Stomach smooth muscle (tissue), 2 donors: ENCODE results near the gene RPTOR.

Experiments used
- H3K27ac ChIP-seq: one replicate; pipeline ENCODE4 v1.7.0; 2013; ENCODE audit warnings: mild to moderate bottlenecking, low read length, inconsistent platforms
- H3K27me3 ChIP-seq, 2 donors: one replicate each; pipeline ENCODE4 v1.7.0; 2013; ENCODE audit warnings: low read length in 2 of 2; ENCODE audit not compliant: insufficient read depth in 2 of 2, control insufficient read depth in 1 of 2
- H3K36me3 ChIP-seq, 2 donors: one replicate each; pipeline ENCODE4 v1.7.0; 2013; ENCODE audit warnings: low read length in 2 of 2; ENCODE audit not compliant: control insufficient read depth in 2 of 2, insufficient read depth in 2 of 2
- H3K4me1 ChIP-seq: one replicate; pipeline ENCODE4 v1.7.0; 2013; ENCODE audit warnings: low read length; ENCODE audit not compliant: control insufficient read depth, insufficient read depth
- H3K4me3 ChIP-seq, 2 donors: one replicate each; pipeline ENCODE4 v1.7.0; 2013; ENCODE audit warnings: low read length in 2 of 2
- H3K9ac ChIP-seq, 2 donors: one replicate each; pipeline ENCODE4 v1.7.0; 2013; ENCODE audit warnings: low read length in 2 of 2, mild to moderate bottlenecking in 1 of 2
- H3K9me3 ChIP-seq, 2 donors: one replicate each; pipeline ENCODE4 v1.7.0; 2013; ENCODE audit warnings: low read length in 2 of 2; ENCODE audit not compliant: control insufficient read depth in 2 of 2
- donor health status: healthy.
- donor health status: Pancreatic carcinoma.

Gene RPTOR

DNA sequence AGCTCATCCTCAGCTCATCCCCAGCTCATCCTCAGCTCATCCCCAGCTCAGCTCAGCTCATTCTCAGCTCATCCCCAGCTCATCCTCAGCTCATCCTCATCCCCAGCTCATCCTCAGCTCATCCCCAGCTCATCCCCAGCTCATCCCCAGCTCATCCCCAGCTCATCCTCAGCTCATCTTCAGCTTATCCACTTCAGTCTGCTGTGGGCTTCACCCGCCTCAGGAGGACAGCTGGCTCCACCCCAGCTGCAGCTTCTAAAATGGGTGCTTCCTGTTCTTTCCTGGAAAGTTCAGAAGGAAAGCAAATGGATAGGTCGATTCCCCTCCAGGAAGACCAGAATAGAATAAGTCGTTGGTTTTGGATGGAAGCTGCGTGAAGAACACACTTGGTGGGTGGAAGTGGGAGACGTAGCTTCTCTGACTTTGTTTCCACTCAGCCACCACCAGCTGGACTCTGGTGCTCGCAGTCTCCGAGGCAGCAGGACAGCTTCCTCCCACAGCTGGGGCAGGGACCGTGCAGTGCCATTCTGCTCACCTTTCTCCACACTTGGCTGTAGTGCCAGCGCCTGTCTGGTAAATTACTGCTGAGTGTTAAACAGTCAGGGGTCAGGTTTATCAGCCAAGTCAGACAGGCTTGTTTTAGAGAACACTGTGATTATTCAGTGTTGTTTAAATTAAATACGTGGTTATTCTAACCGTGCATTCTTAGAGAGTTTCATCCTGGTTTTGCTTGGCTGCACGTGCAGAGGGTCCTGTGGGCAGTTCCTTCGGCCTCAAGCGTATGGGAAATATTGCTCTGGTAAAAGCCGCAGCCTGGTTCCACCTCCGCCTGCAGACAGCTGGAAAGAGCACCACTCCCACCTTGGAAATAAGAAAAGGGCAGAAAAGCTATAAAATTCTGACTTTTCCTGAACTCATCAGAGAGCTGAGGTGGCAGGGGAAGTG lies 386.0 kb downstream of the RPTOR start:
- Histone ChIP-seq H3K4me3 (no peak overlapping the region), H3K9me3 (no peaks in the 10 kb centered on the region), H3K36me3 (peaks cover 12 to 17% of the 10 kb centered on the region in 2 donors), H3K4me1 (peaks cover 16% of the 10 kb centered on the region), H3K27ac (no peak overlapping the region), H3K9ac (no peak overlapping the region), H3K27me3 (no peaks in the 10 kb centered on the region)

DNA sequence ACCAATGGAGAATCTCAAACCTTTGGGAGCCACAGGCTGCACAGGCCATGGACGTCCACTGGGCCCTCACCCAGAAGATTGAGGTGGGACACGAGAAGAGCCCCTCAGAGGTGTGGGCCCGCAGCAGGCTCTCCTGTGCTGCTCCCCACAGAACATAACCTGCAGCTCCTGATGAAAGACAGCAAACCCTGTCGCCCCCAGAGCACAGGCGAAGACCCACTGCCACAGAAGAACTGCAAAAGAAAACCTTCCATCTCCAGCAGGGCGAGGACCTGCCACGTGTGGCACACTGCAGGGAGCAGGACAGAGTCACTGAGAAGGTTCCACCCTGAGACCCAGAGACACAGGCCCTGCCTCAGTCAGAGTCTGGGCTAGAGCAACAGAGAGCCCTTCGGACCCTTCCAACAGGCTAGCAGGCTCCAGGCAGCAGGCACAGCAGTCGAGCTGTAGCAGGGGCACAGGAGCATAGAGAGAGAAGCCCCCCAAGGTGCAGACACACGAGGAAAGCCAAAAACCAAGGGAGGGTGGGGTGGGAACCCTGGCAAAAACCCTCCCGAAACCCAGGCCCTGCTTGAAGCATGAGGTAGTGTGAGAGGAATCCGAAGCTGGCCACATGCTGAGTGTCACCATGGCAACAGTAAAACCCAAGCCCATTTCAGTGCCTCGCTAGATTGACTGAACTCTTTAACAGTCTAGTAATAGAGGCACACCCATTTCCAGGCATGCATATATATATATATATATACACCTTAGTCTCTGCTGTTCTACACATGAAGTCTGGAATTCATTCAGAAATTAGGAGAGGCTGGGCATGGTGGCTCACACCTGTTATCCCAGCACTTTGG lies 387.0 kb downstream of the RPTOR start:
- no peak overlapping the region for H3K9ac ChIP-seq
- peaks cover 16% of the 10 kb centered on the region for H3K4me1 ChIP-seq
- H3K27ac ChIP-seq, result no peak overlapping the region
- no peaks in the 10 kb centered on the region for H3K27me3 ChIP-seq
- H3K36me3 ChIP-seq, result peaks cover 6 to 11% of the 10 kb centered on the region in 2 donors
- H3K9me3 ChIP-seq, result no peaks in the 10 kb centered on the region
- H3K4me3 ChIP-seq, result no peak overlapping the region

DNA sequence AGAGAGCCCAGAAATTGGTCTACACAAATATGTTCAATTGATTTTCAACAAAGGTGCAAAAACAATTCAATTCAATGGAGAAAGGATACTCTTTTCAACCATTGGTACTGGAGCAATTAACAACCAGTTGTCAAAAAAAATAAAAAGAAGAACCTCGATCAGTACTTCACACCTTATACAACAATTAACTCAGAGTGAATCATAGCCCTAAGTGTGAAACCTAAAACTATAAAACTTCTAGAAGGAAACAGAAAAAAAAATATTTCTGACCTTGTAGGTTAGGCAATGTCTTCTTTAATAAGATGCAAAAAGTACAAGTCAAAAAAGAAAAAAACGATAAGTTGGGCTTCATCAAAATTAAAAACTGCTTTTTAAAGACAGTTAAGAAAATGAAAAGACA lies 390.9 kb downstream of the RPTOR start:
- no peaks in the 10 kb centered on the region for H3K9me3 ChIP-seq

DNA sequence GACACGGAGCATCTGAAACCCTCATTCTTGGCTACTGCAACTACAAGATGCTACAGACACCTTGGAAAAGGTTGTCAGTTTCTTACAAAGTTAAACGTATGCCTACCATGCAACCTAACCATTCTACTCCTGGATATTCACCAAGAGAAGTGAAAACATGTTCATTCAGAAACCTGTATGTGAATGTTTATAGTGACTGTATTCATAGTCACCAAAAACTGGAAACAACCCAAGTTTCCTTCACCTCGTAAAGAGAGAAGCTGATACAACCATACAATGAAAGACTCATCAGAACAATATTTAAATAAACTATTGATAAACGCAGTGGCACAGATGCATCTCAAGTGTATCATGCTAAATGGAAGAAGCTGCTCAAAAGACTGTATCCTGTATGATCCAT lies 391.6 kb downstream of the RPTOR start:
- Histone ChIP-seq H3K27me3 (no peaks in the 10 kb centered on the region), H3K4me1 (peaks cover 4% of the 10 kb centered on the region), H3K36me3 (peaks cover 0 to 2% of the 10 kb centered on the region in 2 donors), H3K27ac (no peak overlapping the region), H3K9me3 (no peaks in the 10 kb centered on the region), H3K4me3 (no peak overlapping the region), H3K9ac (no peak overlapping the region)

More for the DNA sequence above, 390.9 kb downstream of the RPTOR start:
- Histone ChIP-seq H3K36me3 (peaks cover 0 to 2% of the 10 kb centered on the region in 2 donors), H3K4me3 (no peak overlapping the region), H3K27ac (no peak overlapping the region), H3K9ac (no peak overlapping the region), H3K27me3 (no peaks in the 10 kb centered on the region), H3K4me1 (peaks cover 8% of the 10 kb centered on the region)

DNA sequence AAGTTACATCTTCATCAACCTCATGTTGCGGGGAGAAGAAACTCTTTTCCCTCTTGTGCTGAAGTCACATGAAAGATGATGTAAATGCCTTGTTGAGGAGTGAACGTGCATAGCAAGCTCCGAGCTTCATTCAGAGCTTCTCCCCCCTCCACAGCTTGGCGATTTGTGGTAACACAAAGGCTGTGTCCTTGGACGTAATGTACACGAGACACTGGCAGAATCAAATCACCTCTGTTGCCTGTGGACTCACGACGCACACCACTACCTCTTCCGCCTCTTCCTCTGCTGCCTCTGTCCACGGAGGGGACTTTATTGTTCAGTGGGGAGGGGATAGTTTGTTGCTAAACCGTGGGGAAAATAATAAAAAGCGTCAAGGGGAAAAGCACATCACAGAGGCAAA lies 392.1 kb downstream of the RPTOR start:
- H3K4me3 ChIP-seq, result no peak overlapping the region
- H3K27me3 ChIP-seq, result no peaks in the 10 kb centered on the region
- H3K4me1 ChIP-seq, result peaks cover 5% of the 10 kb centered on the region
- no peak overlapping the region for H3K9ac ChIP-seq
- H3K36me3 ChIP-seq, result peaks cover 0 to 2% of the 10 kb centered on the region in 2 donors
- no peaks in the 10 kb centered on the region for H3K9me3 ChIP-seq
- no peak overlapping the region for H3K27ac ChIP-seq

DNA sequence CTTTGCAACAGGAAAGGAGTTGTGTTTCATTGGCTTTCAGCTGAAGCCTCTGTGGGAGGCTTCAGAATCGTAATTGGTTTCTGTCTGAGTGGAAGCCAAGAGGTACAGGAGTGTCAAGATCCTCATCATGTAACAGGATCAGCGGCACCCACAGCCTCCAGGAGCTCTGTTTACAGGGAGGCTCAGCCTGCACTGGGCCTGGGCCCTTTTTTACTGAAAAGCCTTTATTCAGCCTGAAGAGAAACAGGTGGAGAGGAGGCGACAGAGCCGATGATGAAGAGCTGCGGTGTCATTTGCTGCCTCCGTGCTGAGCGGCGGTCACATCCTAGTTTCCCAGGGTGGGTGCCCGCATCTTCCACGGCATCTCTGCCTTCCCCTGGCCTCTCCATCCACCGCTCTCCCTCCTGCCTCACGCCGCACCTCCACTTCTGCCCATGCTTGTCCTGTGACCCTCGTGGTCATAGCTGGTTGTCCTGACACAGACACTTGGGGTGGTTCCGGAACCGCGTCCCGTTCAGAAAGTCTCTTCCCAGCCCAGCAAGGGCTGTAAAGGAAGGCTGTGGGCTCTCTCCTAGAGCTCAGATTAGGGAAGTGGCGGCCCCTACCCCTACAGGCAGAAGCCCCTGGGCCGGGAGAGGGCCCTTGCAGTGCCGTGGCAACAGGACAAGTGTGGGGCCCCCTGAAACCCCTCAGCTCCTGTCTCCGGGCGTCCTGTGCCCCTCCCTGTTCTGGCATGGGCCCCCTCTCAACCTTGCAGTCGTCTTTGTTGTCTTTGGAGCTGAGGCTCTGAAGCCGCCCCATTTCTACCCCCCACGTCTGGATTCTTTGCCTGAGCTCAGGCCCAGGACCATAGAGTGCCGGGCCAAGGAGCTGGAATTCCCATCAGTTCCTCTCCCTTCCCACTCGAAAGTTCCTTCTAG lies 393.1 kb downstream of the RPTOR start:
- H3K4me1 ChIP-seq, result peaks cover 15% of the 10 kb centered on the region
- H3K9me3 ChIP-seq, result no peaks in the 10 kb centered on the region
- H3K9ac ChIP-seq, result no peak overlapping the region
- H3K27me3 ChIP-seq, result no peaks in the 10 kb centered on the region
- H3K27ac ChIP-seq, result no peak overlapping the region
- H3K36me3 ChIP-seq, result peaks cover 0 to 2% of the 10 kb centered on the region in 2 donors
- no peak overlapping the region for H3K4me3 ChIP-seq

DNA sequence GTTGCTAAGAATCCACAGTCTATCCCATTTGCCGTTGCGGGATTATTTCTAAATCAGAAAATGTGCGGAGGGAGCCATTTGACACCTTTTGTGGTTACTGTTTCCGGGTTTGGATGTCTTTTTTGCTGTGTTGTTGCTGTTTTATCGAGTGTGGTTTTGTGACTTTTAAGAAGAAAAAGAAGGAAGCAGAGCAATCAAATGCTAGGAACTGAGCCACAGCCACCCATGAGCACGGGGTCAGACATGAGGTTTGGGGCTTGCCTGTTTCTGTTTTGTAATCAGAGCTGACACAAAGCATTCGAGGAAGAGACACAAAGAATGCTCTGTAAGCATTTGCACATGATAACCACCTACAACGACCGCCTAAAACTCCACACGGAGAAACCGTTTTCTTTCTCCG lies 393.9 kb downstream of the RPTOR start:
- H3K4me3 ChIP-seq, result no peak overlapping the region
- no peak overlapping the region for H3K9ac ChIP-seq
- no peaks in the 10 kb centered on the region for H3K9me3 ChIP-seq
- H3K27me3 ChIP-seq, result no peaks in the 10 kb centered on the region
- H3K36me3 ChIP-seq, result peaks cover 0 to 2% of the 10 kb centered on the region in 2 donors
- peaks cover 23% of the 10 kb centered on the region for H3K4me1 ChIP-seq
- H3K27ac ChIP-seq, result no peak overlapping the region

DNA sequence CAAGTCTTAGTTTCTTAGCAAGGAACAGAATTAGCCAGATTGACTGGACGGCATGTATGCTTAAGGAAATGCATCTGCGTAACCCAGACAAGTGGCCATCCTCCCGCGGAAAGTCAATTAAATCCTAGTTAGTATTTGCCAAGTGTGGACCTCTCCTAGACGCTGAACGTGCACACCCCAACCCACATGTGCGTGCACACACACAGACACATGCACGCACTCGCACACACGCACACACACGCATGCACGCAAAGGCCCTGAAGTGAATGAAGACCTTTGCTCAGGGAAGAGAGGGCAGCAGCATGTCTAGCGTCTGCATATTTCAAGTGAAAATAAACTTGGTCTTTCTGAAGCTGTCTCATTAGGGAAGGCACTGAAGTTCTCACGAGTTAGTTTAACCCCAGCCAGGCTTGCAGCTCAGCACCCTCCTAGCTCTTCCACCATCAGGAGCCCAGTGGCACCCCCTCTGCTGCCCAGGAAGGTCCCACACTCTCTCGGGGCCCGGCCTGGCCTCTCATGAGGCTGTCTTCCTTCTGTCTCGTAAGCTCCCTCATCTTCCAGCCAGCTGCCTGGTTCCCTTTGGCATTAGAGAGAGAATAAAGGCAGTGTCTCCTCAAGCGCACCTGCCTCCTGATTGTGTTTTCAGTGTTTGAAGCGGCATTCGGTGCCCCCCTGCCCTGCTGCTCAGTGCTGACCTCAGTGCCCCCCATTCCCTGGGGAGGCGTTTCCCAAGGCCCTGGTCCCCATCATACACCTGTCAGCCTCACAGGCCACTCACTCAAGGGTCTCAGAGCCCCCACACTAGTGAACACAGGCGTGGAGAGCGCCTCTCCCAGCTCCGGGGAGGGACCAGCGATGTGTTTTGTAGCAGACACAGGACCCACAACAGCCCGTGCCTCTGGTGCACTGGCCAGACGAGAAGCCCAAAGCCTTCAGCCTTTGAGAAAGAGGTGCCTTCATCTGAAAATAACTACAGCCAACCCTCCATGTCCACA lies 394.8 kb downstream of the RPTOR start:
- Histone ChIP-seq H3K36me3 (peaks cover 0 to 2% of the 10 kb centered on the region in 2 donors), H3K4me1 (peaks cover 30% of the 10 kb centered on the region), H3K9me3 (no peaks in the 10 kb centered on the region), H3K9ac (no peak overlapping the region), H3K27me3 (no peaks in the 10 kb centered on the region), H3K4me3 (no peak overlapping the region), H3K27ac (no peak overlapping the region)

DNA sequence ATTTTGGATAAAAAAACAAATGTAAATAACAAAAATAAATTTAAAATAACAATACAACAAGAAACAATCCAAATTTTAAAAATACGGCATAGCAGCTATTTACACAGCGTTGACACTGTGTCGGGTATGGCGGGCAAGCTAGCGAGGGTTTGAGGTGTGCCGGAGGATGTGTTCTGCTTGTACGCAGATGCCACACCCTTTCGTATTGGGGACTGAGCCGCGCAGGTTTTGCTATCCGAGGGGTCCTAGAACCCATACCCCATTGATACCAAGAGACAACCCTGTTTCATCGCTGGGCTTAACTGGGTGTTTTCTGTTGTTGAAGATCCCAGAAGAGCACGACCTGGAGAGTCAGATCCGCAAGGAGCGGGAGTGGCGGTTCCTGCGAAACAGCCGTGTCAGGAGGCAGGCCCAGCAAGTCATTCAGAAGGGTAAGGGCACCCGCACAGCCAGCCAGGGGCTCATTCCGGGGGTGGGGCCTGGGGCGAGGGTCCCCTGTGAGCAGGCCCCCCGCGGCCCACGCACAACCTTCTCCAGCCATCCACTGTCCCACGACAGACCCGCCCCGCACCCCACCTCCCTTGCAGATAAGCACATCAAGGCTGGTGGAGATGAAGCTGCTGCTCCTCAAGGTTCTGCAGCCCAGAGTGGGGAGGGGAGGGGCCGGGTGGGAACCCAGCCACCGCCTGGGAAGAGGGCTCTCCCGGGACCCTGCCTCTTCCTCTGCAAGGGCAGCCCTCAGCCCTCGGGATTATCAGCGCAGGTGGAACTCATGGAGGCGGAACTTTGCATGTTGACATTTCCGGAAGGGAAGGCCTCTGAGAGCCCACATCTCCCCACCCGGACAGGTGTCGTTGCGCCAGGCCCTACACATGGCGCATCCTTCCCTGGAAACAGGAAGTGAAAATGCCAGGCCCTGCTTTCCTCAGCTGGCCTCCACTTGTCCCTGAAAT lies 395.8 kb downstream of the RPTOR start:
- Histone ChIP-seq H3K9me3 (no peaks in the 10 kb centered on the region), H3K9ac (no peak overlapping the region), H3K4me3 (no peak overlapping the region), H3K4me1 (peaks cover 31% of the 10 kb centered on the region), H3K36me3 (peaks cover 0 to 2% of the 10 kb centered on the region in 2 donors), H3K27me3 (no peaks in the 10 kb centered on the region), H3K27ac (peak overlapping the region; percentile 94)
